NCI-H1417 (cell line): ENCODE data around the gene CAVIN2.

Experiments
- DNase-seq, 3 experiments: peaks; one replicate each; lab custom pipeline; 2025; lab: John Stamatoyannopoulos, UW

The CAVIN2 gene

GRCh38 chr2:191839918-191840804 is 6.7 kb downstream of the CAVIN2 start:
- no peak for DNase-seq

GRCh38 chr2:191838526-191838925 is 8.4 kb downstream of the CAVIN2 start:
- DNase-seq, result no peak

GRCh38 chr2:191836853-191837769 is 9.8 kb downstream of the CAVIN2 start:
- DNase-seq, result peak in 1 of 3 experiments; percentile 20

DNA sequence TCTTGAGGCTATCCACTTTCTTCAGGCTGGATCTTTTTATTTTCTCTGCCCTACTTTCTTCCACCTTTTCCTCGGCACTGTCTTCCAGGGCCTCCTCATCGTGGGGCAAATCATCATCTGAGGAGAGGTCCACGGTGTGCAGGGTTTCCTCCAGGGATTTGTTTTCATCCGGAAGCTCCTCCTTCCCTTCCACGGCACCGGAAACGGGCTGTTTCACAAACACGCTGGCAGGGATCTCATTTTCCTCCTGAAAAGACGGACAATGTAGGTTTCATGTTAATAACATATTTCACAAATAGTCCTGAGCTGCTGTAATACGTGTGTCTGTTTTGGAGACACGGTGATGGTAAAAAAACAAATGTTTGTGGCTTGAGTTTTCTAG is 10.4 kb downstream of the CAVIN2 start:
- no peak for DNase-seq

- no peak for DNase-seq
These were observed 11.1 kb downstream of the CAVIN2 start for GRCh38 chr2:191835539-191836350.

- DNase-seq, result no peak
These were observed 11.8 kb downstream of the CAVIN2 start for GRCh38 chr2:191835100-191835499.

DNA sequence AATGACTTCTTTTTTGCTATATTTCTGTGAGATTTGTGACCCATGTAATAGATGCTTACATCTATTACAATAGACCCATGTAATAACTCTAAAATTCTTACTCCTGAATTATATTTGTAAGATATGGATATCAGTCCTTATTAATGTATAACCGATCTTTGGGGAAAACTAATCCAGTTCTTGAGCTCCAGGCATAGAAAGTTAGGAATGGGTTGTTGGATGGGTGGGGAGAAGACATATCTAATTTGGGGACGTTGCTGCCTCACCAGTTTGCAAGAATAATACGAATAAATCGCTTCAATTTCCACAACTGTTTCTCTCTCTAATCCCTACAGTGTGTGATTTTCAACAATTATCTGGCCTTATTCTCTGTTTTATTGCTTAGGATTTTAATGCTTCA is 13.5 kb downstream of the CAVIN2 start:
- no peak for DNase-seq

GRCh38 chr2:191832668-191833067 is 14.2 kb downstream of the CAVIN2 start:
- no peak for DNase-seq

DNA sequence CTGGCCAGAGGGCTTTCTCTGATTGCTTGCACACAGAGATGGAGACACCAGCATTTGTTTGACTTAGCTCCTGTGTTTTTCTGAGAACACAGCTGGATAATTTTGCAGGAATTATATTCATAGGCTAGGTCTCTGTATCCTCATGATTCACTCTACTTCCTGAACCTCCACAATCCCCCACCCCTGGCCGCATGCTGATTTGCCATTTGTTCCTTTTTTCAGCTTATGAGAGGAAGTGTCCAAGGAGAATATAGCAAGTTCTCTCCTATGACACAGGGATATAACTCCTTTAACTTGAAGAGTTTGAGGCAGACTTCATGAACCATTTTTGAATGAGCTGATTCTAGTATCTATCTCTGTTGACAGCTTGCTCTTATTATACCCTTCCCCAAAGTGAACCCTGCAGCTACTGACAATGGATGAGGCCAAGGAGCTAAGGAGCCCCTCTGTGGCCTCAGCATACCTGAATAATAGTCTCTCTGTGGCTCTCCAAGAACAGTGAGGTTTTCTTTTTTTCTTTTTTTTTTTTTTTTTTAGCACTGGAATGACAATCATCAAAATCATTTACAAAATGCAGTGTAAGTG is 15.4 kb downstream of the CAVIN2 start:
- peak in 2 of 3 experiments; percentile 18 to 24 for DNase-seq

DNA sequence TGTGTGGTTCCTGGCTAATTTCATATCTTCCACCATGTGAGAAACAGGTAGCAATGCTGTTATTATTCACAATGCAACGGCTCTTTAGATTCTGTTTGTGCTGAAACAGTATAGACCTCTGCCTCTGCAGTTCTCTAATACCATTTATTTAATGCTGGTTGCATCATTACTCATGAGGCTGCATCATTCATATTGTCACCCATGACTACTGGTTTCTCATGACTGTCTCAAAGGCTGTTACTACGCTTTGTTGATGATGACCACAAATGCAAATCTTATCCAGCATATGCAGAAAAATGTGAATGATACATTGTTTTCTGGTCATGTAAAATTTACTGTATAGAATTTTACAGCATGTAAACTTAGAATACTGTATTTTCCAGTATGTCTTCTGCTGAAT is 22.5 kb downstream of the CAVIN2 start:
- no peak for DNase-seq

DNA sequence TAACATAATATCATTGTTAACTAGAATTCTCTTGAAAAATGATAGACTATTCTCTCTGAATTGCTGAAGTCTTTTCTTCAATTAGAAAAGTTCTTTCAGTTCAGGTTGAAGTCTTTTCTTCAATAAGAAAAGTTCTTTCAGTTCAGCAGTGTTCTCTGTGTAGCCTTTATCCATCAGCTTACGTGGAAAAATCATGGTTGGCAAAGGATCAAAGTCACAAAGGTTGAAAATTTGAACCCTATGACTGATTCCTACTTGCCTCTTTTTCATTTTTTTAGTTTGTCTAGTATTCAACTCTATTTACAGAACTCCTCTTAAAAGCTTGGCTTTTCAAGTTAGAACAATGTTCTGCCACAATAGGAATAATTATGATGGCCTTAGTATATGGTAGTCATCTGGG is 25.8 kb downstream of the CAVIN2 start:
- no peak for DNase-seq

GRCh38 chr2:191818725-191819350 is 28.1 kb downstream of the CAVIN2 start:
- no peak for DNase-seq

- DNase-seq, result no peak
These were observed 28.8 kb downstream of the CAVIN2 start for GRCh38 chr2:191818133-191818532.

DNA sequence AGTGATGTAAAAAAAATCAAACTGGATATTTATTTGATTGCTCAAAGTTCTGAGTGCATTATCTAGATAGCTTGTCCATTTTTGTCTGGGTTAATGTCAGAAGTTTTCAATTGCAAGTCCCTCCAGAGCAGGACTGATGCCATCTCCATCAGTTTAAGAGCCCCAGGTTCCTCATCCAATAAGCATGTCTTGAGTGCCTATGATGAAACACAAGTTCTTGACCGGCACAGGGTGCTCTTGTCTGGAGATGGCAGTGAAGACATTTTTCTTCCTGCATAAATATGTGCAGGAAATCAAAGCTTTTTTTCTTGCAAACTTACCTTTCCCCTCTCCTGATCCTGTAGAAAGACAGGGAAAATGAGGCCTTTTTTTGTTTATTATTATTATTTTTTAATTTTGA is 31.9 kb downstream of the CAVIN2 start:
- no peak for DNase-seq

GRCh38 chr2:191813943-191814342 is 32.9 kb downstream of the CAVIN2 start:
- no peak for DNase-seq

DNA sequence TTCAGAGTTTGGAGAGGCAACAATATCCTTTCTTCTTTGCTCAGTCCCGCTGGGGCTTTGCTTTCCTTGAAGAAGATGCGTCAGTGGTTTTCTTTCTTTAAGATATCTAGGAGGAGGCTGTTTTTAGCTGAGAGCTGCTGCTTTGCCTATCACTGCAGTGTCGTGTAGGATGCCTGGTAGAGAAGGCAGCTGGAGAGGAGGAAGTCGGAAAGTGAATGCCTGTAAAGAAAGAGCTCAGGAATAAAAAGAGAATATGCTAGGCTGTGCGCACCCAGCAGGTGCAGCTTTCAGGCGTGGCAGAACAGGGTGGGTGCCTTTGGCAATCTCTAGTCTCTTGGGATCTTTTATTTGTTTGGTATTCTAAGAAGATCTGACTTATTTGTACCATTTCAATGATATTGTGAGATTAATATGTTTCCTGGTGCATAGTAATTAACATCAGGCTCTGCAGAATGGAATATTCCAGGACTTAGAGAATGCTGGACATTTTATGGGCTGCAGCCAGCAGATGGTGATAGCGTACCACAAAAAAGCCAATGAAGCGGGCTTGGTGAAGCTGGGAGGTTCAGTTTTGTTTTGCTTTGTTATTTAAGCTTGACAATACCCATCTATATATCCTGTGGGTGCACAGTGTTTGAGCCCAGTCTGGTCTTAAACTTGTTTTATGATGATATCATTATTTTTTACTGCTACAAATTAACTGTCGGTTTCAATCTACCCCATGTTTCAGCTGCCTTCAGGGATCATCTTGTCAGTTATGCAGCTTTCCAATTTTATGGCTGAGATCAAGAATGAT is 34.9 kb downstream of the CAVIN2 start:
- DNase-seq, result peak; percentile 48 to 85 (median 65)

GRCh38 chr2:191806396-191806795 is 40.5 kb downstream of the CAVIN2 start:
- DNase-seq, result no peak

DNA sequence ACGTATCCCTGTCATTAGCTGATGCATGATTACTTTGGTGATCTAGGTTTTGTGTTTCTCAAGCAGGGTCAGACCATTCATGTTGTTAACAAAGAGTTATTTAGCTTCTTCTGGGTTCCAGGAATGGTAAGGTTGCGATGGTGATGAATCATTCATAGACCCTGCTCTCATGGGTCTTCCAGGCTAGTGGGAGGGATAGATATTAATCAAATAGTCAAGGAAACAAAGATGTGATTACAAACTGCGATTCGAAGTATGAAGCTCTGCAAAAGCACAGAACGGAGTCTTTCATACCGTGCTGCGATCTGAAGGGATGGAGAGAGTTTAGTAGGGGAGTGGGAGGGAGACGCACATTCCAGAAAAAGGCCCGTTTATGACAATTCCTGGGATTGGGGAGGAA is 42.1 kb downstream of the CAVIN2 start:
- no peak for DNase-seq

- DNase-seq, result no peak
These were observed 43.9 kb downstream of the CAVIN2 start for GRCh38 chr2:191803007-191803406.

DNA sequence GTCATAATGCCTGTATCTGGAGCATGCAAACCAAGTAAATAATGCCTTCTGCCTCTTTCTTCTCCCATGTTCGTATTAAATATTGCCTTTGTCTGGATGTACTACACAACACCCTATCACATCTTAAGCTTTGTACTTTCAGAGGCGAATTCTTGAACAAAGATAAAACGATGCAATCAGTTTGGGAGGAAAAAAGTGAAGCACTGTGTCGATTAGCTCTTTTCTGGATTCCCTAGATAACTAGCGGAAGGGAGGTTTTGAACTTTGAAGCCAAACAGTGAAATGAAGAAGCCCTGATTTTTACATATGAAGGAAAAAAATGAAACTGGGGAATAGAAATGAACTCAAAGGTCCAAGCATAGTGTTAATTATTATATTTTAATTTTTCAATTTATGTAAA is 44.7 kb downstream of the CAVIN2 start:
- DNase-seq, result no peak
